ENCODE data around the gene UBE2D4.

The UBE2D4 gene

DNA sequence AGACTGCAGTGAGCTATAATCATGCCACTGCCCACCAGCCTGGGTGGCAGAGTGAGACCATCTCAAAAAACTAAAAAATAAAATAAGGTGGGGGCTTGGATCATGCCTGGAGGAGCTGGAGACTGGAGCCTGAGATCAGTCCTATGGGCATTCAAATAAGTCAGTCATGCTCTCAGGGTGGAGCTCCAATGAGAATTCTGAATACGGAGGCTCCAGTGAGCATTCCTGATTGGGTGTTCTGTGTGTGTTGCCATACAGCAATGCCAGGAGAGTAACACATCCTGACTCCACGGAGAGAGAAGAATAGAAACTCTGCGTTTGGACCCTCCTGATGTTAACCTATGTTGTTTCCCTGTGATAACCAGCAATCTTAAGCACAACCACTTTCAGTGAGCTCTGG lies 16.0 kb downstream of the UBE2D4 start:
- H3K27ac ChIP-seq: no peak overlapping the region
- no peak for DNase-seq (ENCODE audit: low spot score)
- CTCF ChIA-PET: no interaction called here
- TF ChIP-seq, protein P1, sequence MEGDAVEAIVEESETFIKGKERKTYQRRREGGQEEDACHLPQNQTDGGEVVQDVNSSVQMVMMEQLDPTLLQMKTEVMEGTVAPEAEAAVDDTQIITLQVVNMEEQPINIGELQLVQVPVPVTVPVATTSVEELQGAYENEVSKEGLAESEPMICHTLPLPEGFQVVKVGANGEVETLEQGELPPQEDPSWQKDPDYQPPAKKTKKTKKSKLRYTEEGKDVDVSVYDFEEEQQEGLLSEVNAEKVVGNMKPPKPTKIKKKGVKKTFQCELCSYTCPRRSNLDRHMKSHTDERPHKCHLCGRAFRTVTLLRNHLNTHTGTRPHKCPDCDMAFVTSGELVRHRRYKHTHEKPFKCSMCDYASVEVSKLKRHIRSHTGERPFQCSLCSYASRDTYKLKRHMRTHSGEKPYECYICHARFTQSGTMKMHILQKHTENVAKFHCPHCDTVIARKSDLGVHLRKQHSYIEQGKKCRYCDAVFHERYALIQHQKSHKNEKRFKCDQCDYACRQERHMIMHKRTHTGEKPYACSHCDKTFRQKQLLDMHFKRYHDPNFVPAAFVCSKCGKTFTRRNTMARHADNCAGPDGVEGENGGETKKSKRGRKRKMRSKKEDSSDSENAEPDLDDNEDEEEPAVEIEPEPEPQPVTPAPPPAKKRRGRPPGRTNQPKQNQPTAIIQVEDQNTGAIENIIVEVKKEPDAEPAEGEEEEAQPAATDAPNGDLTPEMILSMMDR (conservative IDR thresholded peaks at IDR 0.05; ENCODE audit: low read depth): no peak
- POLR2A ChIA-PET (ENCODE audit: low non-redundant PET): no interaction called here

DNA sequence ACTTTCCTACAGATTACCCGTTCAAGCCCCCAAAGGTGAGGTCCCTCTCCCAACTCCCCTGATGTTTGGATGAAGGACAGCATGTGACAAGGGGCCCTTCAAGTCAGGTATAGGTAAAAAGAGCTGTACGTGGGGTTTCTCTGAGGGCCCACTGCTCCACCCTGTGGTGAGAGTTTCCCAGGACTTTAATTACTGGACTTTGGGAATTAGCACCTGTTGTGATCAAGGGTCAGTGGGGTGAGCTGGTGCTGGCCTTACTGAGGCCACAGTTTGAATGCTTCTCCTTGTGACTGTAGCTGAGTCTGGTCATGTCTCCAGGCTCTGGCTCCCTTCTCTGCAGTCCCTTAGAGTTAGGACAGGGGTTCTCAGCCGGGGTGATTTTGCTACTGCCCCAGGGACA lies 16.8 kb downstream of the UBE2D4 start:
- ChIA-PET CTCF (interaction anchor here (0.6 to 1.9 kb wide), 2 partner anchors 11 to 383 kb away, joined by 5 to 6 read pairs; no protein-coding TSS in a partner anchor), POLR2A (ENCODE audit: low non-redundant PET) (no interaction called here)
- H3K27ac ChIP-seq: peak overlapping the region; percentile 5; the same call in 1 of the 2 replicates
- no peak for DNase-seq (ENCODE audit: low spot score)
- TF ChIP-seq, protein P1 (conservative IDR thresholded peaks at IDR 0.05; ENCODE audit: low read depth): no peak

DNA sequence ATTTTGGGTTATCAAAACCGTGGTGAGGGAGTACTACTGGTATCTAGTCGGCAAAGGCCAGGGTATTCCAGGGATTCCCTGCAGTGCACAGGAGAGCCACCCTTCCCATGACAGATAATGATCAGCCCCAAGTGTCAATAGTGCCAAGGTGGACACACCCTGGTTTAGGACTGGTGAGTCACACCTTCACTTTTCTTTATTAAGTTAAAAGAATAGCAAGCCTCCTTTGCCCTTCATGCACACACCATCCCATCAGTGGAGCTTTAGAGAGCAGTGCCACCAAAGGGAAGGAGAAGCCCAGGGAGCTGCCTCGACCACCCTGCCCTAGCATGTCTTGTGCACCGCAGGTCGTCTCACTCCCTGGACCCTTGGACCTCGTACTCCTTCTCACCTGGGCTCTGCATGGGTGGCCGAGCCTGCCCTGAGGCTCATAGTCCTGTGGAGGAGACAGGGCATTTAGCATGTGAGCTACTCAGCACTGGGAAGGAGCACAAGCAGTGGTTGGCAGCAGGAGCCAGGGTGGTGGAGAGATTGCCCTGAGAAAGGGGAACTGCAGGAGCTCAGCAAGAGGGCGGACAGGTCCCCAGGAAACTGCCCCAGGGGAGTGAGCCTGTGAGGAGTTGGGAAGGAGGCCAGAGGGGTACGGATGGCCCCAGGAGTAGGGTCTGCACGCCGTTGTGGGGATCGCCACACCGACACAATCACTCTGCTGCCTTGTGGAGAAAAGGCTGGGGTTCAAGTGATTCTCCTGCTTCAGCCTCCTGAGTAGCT lies 17.4 kb downstream of the UBE2D4 start:
- TF ChIP-seq, protein P1 (conservative IDR thresholded peaks at IDR 0.05; ENCODE audit: low read depth): no peak
- CTCF ChIA-PET: interaction anchor here (0.6 to 1.9 kb wide), 4 partner anchors 10 to 384 kb away, joined by 3 to 6 read pairs (median 4); partner anchors contain the start of gene UBE2D4
- no peak for DNase-seq (ENCODE audit: low spot score)
- H3K27ac ChIP-seq: peak overlapping the region; percentile 5; the same call in 1 of the 2 replicates
- POLR2A ChIA-PET (ENCODE audit: low non-redundant PET): no interaction called here

DNA sequence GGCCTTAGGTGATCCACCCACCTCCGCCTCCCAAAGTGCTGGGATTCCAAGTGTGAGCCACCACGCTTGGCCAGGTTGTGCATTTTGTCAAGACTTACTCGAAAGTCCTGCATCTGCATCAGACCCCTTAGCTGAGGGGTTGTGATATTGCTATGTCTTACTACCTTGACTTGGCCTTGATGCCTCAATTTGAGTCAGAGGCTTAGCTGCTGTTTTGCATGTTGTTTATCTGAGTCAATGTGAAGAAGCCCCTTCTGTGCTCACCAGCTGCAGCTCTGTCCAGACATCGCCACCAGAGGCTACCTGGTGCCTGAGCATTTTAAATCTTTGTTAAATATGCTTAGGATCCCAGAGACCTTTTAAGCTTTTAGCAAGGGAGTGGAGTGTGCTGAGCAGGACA lies 18.1 kb downstream of the UBE2D4 start:
- ChIA-PET CTCF (interaction anchor here (0.6 to 1.9 kb wide), 3 partner anchors 10 to 52 kb away, joined by 3 to 6 read pairs (median 3); partner anchors contain the start of gene UBE2D4), POLR2A (ENCODE audit: low non-redundant PET) (no interaction called here)
- no peak for DNase-seq (ENCODE audit: low spot score)
- TF ChIP-seq, protein P1 (conservative IDR thresholded peaks at IDR 0.05; ENCODE audit: low read depth): no peak
- no peak overlapping the region for H3K27ac ChIP-seq

DNA sequence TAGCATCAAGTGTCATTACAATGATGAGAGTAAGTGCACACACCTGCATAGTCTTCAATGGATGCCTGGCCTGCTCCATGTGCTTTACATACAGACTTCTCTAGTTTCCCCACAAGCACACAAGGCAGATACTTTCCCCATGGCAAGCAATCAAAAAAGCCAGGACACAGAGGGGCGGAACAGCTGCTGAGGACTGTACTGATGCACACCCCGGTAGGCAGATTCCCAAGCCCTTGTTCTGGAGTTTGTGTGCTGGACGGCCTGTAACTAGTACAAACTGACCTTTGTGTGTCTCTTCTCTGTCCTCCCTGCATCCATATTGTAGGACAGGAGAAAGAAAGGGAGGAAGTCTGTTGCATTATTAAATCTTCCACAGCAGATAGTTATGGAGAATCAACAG lies 25.8 kb downstream of the UBE2D4 start:
- ChIA-PET POLR2A (ENCODE audit: low non-redundant PET) (no interaction called here), CTCF (no interaction called here)
- TF ChIP-seq, protein P1 (conservative IDR thresholded peaks at IDR 0.05; ENCODE audit: low read depth): no peak
- no peak for DNase-seq (ENCODE audit: low spot score)
- no peak overlapping the region for H3K27ac ChIP-seq

DNA sequence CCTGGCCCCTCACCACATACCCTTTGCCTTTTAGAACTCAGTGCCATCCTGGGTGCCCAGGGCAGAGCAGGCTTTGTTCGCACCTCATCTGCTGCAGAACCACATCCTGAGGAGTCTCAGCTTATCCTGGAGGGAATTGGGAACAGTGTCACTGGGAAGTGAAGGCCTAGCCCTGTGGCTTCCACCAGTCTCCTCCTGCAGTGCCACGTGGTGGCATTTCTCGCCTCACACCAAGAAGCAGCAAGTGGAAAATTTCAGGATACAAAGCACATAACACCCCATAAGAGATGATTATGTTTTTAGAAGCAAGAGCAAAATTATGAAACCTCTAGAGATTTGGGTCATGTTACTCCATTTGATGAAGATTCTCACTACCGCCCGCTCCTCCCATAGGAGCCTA lies 26.8 kb downstream of the UBE2D4 start:
- no peak for DNase-seq (ENCODE audit: low spot score)
- no peak overlapping the region for H3K27ac ChIP-seq
- ChIA-PET POLR2A (ENCODE audit: low non-redundant PET) (no interaction called here), CTCF (interaction anchor here (0.6 kb wide), 1 partner anchor 97 kb away, joined by 3 read pairs; no protein-coding TSS in a partner anchor)
- TF ChIP-seq, protein P1 (conservative IDR thresholded peaks at IDR 0.05; ENCODE audit: low read depth): no peak

Data from RWPE1 (cell line).